Fibroblast of peridontal ligament (primary cell): ENCODE measurements around the gene CCDC57.
"Not testable (repeated sequence)": the region's sequence is repeated elsewhere in the genome, so short reads cannot be mapped to it uniquely, and the experiment has no call there.

Experiments used
- DNase-seq: peaks from one replicate; pipeline ENCODE4 v3.0.0-alpha.2; 2010; ENCODE audit errors: extremely low read depth

The CCDC57 gene

GRCh38 chr17:82178499-82179261 lies 34.0 kb downstream of the CCDC57 start:
- DNase-seq = no peak

- no peak for DNase-seq
Measured at GRCh38 chr17:82177761-82178498, 34.7 kb downstream of the CCDC57 start.

DNA sequence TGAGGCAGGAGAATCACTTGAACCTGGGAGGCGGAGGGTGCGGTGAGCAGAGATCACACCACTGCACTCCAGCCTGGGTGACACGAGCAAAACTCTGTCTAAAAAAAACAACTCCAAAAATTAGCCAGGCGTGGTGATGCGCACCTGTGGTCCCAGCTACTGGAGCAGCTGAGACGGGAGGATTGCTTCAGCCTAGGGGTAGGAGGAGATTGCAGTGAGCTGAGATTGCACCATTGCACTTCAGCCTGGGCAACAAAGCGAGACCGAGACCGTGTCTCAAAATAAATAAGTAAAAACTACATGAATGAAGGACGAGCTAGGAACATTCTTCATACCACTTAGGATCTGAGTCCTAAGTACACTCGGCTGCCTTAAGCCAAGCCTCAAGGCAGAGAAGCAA lies 35.4 kb downstream of the CCDC57 start:
- DNase-seq = no peak

DNA sequence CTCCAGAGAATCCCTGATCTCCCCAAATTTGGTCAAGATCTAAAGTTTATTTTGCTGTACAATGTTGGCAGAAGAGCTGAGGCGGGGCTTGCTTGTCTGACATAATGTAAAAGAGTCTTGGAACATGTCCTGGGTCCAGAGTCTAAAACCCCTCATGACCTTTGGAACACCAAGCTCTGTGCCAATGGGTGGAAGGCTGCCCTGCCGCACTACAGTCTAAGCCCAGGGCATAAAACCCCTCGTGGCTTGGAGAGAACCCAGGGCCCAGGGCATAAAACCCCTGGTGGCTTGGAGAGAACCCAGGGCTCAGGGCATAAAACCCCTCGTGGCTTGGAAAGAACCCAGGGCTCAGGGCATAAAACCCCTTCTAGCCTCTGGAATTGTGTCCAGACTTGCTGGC lies 36.7 kb downstream of the CCDC57 start:
- DNase-seq = no peak

DNA sequence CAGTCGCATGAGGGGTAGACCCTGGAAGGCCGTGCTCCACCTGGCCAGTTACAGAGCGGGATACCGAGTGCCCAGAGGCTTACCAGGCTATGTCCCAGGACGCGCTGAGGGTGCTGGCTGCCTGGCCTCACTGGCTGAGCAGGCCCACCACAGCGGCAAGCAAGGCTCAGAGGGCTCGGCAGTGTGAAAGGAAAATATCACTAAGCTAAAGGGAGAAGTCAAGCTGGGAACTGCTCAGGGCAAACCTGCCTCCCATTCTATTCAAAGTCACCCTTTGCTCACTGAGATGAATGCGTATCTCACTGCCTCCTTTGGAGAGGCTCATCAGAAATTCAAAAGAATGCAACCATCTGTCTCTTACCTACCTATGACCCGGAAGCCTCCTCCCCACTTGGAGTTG lies 37.4 kb downstream of the CCDC57 start:
- no peak for DNase-seq

GRCh38 chr17:82174042-82174857 lies 38.4 kb downstream of the CCDC57 start:
- not testable (repeated sequence) for DNase-seq

DNA sequence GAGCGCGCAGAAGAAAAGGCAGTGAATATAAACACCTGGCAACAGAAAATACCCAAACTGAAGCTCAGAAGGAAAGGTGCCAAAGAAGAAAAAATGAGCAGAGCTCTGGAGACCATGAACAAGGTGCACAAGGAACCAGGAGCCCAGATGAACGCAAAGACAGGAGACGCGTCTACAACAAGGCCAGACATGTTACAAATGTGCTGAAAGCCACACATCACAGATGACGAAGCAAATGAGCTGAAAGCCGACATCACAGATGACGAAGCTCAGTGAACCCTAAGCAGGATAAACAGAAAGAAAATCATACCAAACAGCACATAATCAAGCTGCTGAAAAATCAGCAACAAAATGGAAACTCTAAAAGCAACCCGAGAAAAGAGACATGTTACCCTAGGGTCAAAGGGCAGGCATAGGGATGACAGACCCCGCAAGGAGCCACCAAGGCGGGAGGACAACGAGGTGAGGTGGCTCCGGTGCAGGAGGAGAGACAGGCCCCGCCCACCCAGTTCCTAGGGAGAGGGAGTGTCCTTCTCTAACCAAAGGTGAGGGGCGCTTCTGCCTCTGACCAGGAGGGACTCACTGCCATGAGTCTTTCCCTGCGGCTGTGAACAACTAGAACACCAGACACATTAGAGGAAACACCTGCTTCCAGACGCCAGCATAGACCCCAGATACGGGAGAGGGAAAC lies 39.1 kb downstream of the CCDC57 start:
- no peak for DNase-seq

DNA sequence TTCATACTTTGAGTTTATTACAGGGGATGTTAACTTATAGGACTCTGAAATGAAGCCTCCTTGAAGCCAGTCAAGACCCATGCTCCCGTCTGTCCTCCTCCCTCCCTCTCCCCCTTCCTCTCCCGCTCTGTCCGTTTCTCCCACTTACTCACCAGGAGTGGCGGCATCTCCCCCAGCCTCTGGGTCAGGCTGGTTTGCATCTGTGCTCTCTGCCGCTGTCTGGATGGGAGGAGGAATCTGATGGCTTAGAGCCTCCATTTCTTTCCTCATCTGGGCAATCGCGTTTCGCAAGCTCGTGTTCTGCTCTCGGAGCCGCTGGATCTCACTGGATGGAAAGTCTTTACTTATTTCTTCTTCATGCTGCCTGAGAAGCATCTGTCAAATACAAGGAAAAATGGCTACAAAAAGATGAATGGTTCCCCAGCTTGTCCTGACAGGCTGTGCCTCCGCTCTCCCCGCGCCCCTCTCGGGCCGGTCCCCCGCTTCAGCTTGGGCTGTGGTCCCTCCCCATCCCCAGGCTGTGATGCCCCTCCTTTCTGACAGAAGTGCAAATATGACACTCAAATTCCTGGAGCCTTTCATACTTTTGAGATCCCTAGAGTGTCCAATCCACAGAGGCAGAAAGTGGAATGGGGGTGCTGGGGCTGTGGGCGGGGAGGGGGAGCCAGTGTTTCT lies 40.0 kb downstream of the CCDC57 start:
- no peak for DNase-seq

GRCh38 chr17:82171750-82172375 lies 40.8 kb downstream of the CCDC57 start:
- no peak for DNase-seq

DNA sequence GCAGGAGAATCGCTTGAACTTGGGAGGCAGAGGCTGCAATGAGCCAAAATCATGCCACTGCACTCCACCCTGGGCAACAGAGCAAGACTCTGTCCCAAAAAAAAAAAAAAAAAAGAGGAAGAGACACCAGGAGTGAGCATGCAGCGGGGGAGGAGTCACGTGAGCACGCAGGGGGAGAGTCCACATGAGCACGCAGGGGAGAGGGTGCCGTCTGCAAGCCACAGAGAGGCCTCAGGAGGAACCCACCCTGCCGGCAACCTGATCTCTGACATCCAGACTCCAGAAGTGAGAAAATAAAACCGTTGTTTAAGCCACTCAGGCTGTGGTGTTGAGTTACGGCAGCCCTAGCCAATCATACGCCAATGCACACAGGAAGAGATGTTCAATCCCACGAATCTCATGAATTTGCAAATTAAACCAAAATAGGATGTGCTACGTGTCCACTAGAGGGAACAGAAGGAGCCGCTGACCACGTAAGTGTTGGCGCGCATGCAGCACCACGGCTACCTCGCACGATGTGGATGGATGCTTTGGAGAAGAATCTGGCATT lies 42.2 kb downstream of the CCDC57 start:
- no peak for DNase-seq

DNA sequence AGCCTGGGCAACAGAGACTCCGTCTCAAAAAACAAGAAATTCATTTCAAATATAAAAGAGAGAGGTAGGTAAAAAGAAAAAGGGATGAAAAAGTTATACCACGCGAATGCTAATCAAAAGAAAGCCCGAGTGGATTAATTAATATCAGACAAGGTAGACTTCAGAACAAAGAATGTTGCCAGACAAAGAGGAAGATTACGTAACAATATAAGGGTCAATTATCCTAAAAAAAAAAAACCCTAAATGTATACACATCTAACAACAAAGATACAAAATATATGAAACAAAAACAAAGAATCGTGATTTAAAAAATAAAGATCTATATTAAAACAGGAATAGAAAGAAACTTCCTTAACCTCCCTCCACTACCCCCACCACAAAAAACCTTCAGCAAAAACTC lies 44.1 kb downstream of the CCDC57 start:
- no peak for DNase-seq

DNA sequence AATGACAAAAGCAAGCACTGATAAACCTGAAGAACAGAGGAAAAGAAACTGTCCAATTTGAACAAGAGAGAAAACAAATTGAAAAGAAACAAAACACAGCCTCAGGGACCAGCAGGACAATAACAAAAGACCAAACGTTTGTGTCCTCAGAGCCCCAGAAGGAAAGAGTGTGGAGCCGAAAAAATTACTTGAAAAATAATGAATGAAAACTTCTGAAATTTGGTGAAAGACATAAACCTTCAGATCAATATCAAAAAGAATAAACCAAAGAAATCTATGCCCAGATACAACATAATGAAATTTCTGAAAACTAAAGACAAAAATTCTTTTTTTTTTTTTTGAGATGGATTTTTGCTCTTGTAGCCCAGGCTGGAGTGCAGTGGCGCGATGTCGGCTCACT lies 45.6 kb downstream of the CCDC57 start:
- no peak for DNase-seq

GRCh38 chr17:82164853-82165252 lies 47.8 kb downstream of the CCDC57 start:
- DNase-seq = no peak

DNA sequence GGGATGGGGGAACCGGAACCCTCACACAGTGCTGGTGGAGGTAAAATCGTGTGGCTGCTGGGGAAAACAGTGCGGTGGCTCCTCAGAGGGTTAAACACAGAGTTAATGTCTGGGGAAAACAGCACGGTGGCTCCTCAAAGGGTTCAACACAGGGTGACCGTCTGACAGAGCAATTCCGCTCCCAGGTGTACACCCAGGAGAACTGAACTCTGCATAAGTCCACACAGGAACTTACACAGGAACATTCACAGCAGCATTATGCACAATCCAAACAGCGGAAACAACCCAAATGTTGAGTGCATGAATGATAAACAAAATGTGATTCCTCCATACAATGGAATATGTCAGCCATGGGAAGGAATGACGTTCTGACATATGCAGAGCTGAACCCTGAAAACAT lies 51.4 kb downstream of the CCDC57 start:
- DNase-seq = no peak

DNA sequence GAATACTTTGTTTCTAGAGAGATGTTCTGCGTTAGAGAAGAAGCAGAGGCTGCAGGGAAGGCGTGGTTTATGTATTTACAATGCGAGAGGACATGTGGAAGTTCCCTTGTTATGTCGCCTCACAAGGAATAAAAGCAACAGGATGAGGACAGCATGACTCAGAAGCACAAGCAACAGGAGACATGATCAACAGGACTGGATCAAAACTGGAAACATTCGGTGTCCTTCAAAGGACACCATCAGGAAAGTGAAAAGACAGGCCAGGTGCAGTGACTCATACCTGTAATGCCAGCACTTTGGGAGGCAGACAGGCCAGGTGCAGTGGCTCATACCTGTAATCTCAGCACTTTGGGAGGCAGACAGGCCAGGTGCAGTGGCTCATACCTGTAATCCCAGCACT lies 52.6 kb downstream of the CCDC57 start:
- DNase-seq = no peak

DNA sequence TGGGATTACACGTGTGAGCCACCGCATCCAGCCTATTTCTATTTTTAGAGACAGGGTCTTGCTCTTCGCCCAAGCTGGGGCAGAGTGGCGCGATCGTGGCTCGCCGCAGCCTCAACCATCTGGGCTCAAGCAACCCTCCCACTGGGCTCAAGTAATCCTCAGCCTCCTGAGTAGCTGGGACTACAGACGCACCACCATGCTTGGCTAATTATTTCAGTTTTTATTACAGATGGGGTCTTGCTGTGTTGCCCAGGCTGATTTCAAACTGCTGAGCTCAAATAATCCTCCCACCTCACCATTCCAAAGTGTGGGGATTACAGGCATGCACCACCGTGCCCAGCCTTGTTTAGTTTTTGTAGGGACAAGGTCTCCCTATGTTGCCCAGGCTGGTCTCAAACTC lies 53.8 kb downstream of the CCDC57 start:
- no peak for DNase-seq

GRCh38 chr17:82157046-82158035 lies 55.3 kb downstream of the CCDC57 start:
- no peak for DNase-seq

GRCh38 chr17:82156284-82156925 lies 56.2 kb downstream of the CCDC57 start:
- no peak for DNase-seq

GRCh38 chr17:82155606-82156005 lies 57.0 kb downstream of the CCDC57 start:
- no peak for DNase-seq
